Stimulated activated CD8-positive, alpha-beta memory T cell treated with anti-CD3 and anti-CD28 coated beads, Interleukin-12 subunit alpha, Interleukin-12 subunit beta, amount 100 ng/mL, for 4 hours (primary cell): ENCODE results near the gene GOLGA8H.
A peak's percentile ranks its signal among the peaks of the same experiment; 100 is the strongest.
"Not testable (repeated sequence)": the region's sequence is repeated elsewhere in the genome, so short reads cannot be mapped to it uniquely, and the experiment has no call there.

Source experiments
- DNase-seq: peaks from one replicate; pipeline ENCODE4 v3.0.0-alpha.2; 2020; ENCODE audit warnings: low read depth

GOLGA8H gene

GRCh38 chr15:30603796-30604195, at the start of gene GOLGA8H:
TSS of gene GOLGA8H (plus strand) at chr15:30604028. CDS start at chr15:30604126, 98 bp downstream.
- DNase-seq = not testable (repeated sequence)

- DNase-seq = not testable (repeated sequence)
Observed at GRCh38 chr15:30566949-30567348, 36.9 kb upstream of the GOLGA8H start.

DNA sequence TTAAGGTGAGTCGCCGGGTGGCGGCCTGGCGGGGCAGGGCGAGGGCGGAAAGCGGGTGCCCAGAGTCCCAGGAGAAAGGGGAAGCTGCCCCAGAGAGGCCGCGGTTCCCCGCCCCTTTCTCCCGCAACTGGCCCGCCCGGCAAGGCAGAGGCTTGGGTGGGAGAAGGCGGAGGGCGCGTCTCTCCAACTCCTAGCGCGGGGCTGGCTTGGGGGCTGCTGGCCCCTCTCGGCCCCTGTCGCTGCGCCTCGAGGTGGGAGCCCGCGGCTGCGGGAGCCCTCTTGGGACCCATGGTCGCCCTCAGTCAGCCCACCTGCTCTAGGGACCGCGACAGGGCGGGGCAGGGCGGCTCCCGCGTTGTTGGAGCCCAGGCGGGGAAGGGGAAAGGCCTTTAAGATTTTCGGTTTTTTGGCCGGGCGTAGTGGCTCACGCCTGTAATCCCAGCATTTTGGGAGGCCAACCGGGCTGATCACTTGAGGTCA, 30.8 kb upstream of the GOLGA8H start:
- DNase-seq = not testable (repeated sequence)

DNA sequence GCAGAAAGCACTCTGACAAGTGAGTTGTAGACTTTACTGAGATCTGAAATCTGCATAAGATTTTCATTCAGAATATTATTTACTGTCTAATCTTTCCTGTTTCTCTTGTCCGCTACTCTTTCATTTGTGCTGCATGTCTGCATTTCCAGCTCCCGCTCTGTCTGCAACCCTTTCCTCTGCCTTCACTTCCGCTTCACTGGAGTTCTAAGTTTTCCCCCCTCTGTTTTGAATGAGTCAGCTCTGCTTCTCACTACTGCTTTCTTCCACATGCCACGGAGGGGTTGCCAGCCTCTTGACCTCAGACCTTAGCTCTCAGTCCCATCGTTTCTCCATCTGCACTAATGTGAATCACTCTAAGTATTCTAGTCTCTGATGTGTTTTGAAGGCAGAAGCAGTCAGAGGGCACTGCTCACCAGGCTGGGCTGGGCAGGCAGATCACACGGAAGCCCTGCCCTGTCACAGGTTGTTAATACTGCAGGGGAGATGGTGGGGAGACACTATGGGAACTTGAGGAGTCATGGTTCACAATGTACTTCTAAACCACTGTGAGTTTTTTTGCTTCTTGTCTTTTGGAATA, 24.3 kb upstream of the GOLGA8H start:
- DNase-seq = not testable (repeated sequence)

GRCh38 chr15:30580716-30581115, 23.1 kb upstream of the GOLGA8H start:
- not testable (repeated sequence) for DNase-seq

GRCh38 chr15:30598953-30599352, 4.9 kb upstream of the GOLGA8H start:
- not testable (repeated sequence) for DNase-seq

GRCh38 chr15:30612271-30612670, 8.4 kb downstream of the GOLGA8H start:
- not testable (repeated sequence) for DNase-seq

DNA sequence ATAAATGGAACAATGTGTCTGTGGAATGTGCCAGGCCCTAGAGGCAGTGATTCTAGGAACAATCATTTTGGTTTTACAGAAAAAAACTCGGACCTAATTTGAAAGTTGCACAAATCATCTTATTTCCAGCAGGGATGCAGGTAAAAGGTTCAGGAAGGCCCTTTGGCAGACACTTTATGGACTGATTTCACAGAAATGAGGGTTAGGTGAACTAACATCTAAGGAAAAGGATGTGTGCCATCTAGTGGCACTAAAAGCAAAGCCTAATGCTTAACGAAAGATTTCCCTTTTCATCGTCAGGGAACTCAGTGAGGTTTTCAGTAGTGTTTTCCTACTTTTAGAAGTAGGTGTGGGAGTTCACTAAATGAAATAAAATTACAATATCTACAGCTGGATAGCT, 17.5 kb downstream of the GOLGA8H start:
- not testable (repeated sequence) for DNase-seq

GRCh38 chr15:30625436-30626193, 21.8 kb downstream of the GOLGA8H start, which contains the start of gene ARHGAP11B:
TSS of gene ARHGAP11B (plus strand) at chr15:30626128.
- DNase-seq = peak; percentile 85

- not testable (repeated sequence) for DNase-seq
Observed at GRCh38 chr15:30626194-30626565, 22.4 kb downstream of the GOLGA8H start.

DNA sequence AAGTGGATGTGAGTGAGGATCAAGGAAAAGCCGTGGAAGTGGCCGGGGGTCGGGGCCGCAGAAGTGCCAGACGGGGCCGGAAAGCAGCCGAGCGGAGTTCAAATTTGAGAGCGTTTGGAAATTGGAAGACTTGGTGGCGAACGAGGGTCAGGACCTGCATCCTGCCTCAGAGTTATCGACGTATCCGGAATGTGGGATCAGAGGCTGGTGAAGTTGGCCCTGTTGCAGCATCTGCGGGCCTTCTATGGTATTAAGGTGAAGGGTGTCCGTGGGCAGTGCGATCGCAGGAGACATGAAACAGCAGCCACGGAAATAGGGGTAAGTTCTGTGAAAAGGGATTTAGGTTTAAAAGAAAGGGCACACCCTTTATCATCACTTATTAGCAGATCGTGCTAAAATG, 22.8 kb downstream of the GOLGA8H start:
- DNase-seq = not testable (repeated sequence)

DNA sequence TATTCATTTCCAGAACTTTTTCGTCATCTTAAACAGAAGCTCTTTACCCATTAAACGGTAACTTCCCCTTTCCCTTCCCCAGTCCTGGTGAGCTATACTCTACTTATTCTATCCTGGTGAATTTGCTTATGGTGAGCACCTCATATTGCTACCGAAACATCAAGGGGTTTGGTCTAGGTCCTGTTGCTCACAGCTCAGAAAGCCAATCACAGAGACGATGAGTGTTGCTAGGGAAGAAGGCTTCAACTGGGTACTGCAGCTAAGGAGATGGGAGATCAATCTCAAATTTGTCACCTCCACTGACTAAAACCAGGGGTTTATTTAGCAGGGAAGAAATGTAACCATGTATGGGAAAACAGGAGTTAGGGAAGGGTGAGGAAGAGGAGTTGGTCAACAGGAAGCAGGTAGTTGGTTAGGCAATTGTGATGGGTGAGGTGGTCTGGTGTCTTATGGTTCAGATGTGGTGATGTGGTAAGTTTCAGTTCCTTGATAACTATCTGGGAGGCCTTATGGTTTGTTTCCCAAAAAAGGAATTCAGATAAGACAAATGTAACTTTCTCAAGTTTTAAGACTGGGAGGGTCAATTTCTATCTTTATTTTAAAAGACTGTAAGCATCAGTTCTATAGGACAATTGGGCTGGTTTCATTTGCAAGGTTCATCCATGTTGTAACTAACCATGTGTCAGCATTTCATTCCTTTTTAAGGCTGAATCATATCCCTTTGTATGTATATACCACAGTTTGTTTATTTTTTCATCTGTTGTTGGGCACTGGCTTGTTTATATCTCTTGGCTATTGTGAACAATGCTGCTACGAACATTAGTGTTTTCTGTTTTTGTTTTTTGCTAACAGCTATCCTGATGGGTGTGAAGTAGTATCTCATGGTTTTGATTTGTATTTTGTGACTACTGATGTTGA, 46.4 kb downstream of the GOLGA8H start:
- DNase-seq = no peak

GRCh38 chr15:30661154-30661553, 57.3 kb downstream of the GOLGA8H start:
- DNase-seq = not testable (repeated sequence)
